Endodermal cell (in vitro differentiated cells): Measurements from ENCODE around the gene ERBB4. TPM values are rescaled to one million over a fixed set of nuclear protein-coding genes. Genes with fewer than 3 reads are reported as not detected.

Source experiments
- DNase-seq: peaks from one replicate; pipeline ENCODE4 v3.0.0-alpha.2; 2017
- H3K27ac ChIP-seq: 2 replicates; pipeline ENCODE4 v1.5.1; 2013; ENCODE audit warnings: mild to moderate bottlenecking, low read depth, low read length, moderate library complexity
- H3K27me3 ChIP-seq: 2 replicates; pipeline ENCODE4 v1.6.1; 2013; ENCODE audit warnings: mild to moderate bottlenecking, low read length, moderate library complexity; ENCODE audit not compliant: insufficient read depth, control insufficient read depth, poor library complexity, severe bottlenecking
- H3K36me3 ChIP-seq: 2 replicates; pipeline ENCODE4 v1.7.0; 2013; ENCODE audit warnings: mild to moderate bottlenecking, low read length, moderate library complexity; ENCODE audit not compliant: control insufficient read depth, insufficient read depth
- H3K4me1 ChIP-seq: one replicate; pipeline ENCODE4 v1.7.0; 2013; ENCODE audit warnings: low read length; ENCODE audit not compliant: control insufficient read depth, insufficient read depth
- H3K4me3 ChIP-seq: 2 replicates; pipeline ENCODE4 v1.5.1; 2013; ENCODE audit warnings: mild to moderate bottlenecking, low read length, moderate library complexity
- H3K9ac ChIP-seq: 2 replicates; pipeline ENCODE4 v1.6.1; 2013; ENCODE audit warnings: mild to moderate bottlenecking, low read length, moderate library complexity; ENCODE audit not compliant: poor library complexity, severe bottlenecking; ENCODE audit errors: extremely low read depth
- H3K9me3 ChIP-seq: 2 replicates; pipeline ENCODE4 v1.6.1; 2013; ENCODE audit warnings: mild to moderate bottlenecking, low read length, moderate library complexity; ENCODE audit not compliant: control insufficient read depth
- H3K27ac Mint-ChIP-seq: 2 replicates; pipeline ENCODE4 v1.8.0; 2020; ENCODE audit warnings: mixed read lengths
- H3K27me3 Mint-ChIP-seq: 2 replicates; pipeline ENCODE4 v1.8.0; 2021; ENCODE audit warnings: mild to moderate bottlenecking, mixed read lengths; ENCODE audit not compliant: insufficient read depth
- H3K36me3 Mint-ChIP-seq: 2 replicates; pipeline ENCODE4 v1.8.0; 2020; ENCODE audit warnings: low read depth, mixed read lengths
- H3K4me1 Mint-ChIP-seq: 2 replicates; pipeline ENCODE4 v1.8.0; 2020; ENCODE audit warnings: mixed read lengths
- H3K4me3 Mint-ChIP-seq: 2 replicates; pipeline ENCODE4 v1.8.0; 2020; ENCODE audit warnings: mild to moderate bottlenecking, moderate library complexity, mixed read lengths
- H3K9me3 Mint-ChIP-seq: 2 replicates; pipeline ENCODE4 v1.8.0; 2020; ENCODE audit warnings: mild to moderate bottlenecking, mixed read lengths
- CTCF ChIP-seq: fragments of 200-600 bp; sonication (generic); conservative IDR thresholded peaks from 2 replicates; pipeline ENCODE4 v1.5.0; 2021; ENCODE audit warnings: antibody characterized with exemption, mild to moderate bottlenecking
- WGBS, 2 experiments: methylation state at CpG; one replicate each; pipeline versions ENCODE4 v1.1.5 to v1.1.7; 2013; ENCODE audit warnings: missing lambda C conversion rate in 2 of 2, mixed read lengths in 1 of 2; ENCODE audit not compliant: insufficient coverage in 1 of 2, insufficient read length in 1 of 2; 5-methylcytosine and 5-hydroxymethylcytosine counted together
- total RNA-seq, 2 donors: library from RNA; stranded (reverse); fragmentation: NEBNext Ultra II Directional in 1 of 2; extraction: Animal tissue kit (Norgen Biotek cat#: 25700) in 1 of 2; gene quantifications; 2 replicates in 1 of 2; 3 replicates in 1 of 2; pipeline ENCODE4 v1.2.1, GENCODE V29; 2021

The ERBB4 gene
- total RNA-seq, 2 donors from 2014 or later = 154 to 158 TPM

GRCh38 chr2:211373203-211373602 lies 1165.4 kb downstream of the ERBB4 start:
- H3K27me3 Mint-ChIP-seq = no peaks in the 10 kb centered on the region
- no peak for TF ChIP-seq CTCF
- Histone ChIP-seq H3K4me3 (no peak overlapping the region), H3K9me3 (no peaks in the 10 kb centered on the region), H3K36me3 (no peaks in the 10 kb centered on the region), H3K9ac (no peak overlapping the region), H3K27me3 (peaks cover 15% of the 10 kb centered on the region), H3K4me1 (peaks cover 8% of the 10 kb centered on the region), H3K27ac (no peak overlapping the region)
- H3K4me3 Mint-ChIP-seq = no peak overlapping the region
- no peak overlapping the region for H3K27ac Mint-ChIP-seq
- 100% methylated on average over 2 of the region's 2 CpGs; no CpG with 5 or more reads in 1 of the 2 experiments for WGBS, 2 experiments
- no peak for DNase-seq
- no peaks in the 10 kb centered on the region for H3K36me3 Mint-ChIP-seq
- no peaks in the 10 kb centered on the region for H3K9me3 Mint-ChIP-seq
- peaks cover 12% of the 10 kb centered on the region for H3K4me1 Mint-ChIP-seq

- no peaks in the 10 kb centered on the region for H3K9me3 Mint-ChIP-seq
- H3K4me3 ChIP-seq = no peak overlapping the region
- H3K27me3 Mint-ChIP-seq = no peaks in the 10 kb centered on the region
Measured at GRCh38 chr2:211371465-211371864, 1167.1 kb downstream of the ERBB4 start.

GRCh38 chr2:211368467-211368866 lies 1170.1 kb downstream of the ERBB4 start:
- WGBS, 2 experiments = 86 to 100% methylated on average over 1 of the region's 1 CpG
- no peaks in the 10 kb centered on the region for H3K27me3 Mint-ChIP-seq
- H3K9me3 Mint-ChIP-seq = peaks cover 5% of the 10 kb centered on the region
- Histone ChIP-seq H3K27ac (no peak overlapping the region), H3K4me3 (no peak overlapping the region), H3K27me3 (peaks cover 15% of the 10 kb centered on the region), H3K9ac (no peak overlapping the region), H3K9me3 (no peaks in the 10 kb centered on the region), H3K36me3 (no peaks in the 10 kb centered on the region), H3K4me1 (peaks cover 14% of the 10 kb centered on the region)
- no peak overlapping the region for H3K4me3 Mint-ChIP-seq
- no peak for DNase-seq
- no peak for TF ChIP-seq CTCF
- no peak overlapping the region for H3K27ac Mint-ChIP-seq
- H3K4me1 Mint-ChIP-seq = peaks cover 26% of the 10 kb centered on the region
- H3K36me3 Mint-ChIP-seq = peaks cover 3% of the 10 kb centered on the region

More at GRCh38 chr2:211371465-211371864, 1167.1 kb downstream of the ERBB4 start:
- Mint-ChIP-seq H3K4me3 (no peak overlapping the region), H3K27ac (no peak overlapping the region), H3K36me3 (no peaks in the 10 kb centered on the region), H3K4me1 (peaks cover 21% of the 10 kb centered on the region)
- Histone ChIP-seq H3K27ac (no peak overlapping the region), H3K4me1 (peaks cover 14% of the 10 kb centered on the region), H3K9ac (no peak overlapping the region), H3K27me3 (peaks cover 15% of the 10 kb centered on the region), H3K9me3 (no peaks in the 10 kb centered on the region), H3K36me3 (no peaks in the 10 kb centered on the region)
- no peak for DNase-seq
- no peak for TF ChIP-seq CTCF
- WGBS, 2 experiments = 95 to 100% methylated on average over 2 of the region's 2 CpGs
